Astrocyte of the spinal cord (primary cell): ENCODE results near the gene IGFN1.

Source experiments
- DNase-seq: peaks from one replicate; pipeline ENCODE4 v3.0.0; 2011; ENCODE audit warnings: low read depth, low spot score
- H3K4me3 ChIP-seq: 2 replicates; pipeline ENCODE4 v1.5.1; 2011; ENCODE audit warnings: low read depth, mild to moderate bottlenecking, low read length, moderate library complexity
- CTCF ChIP-seq: IDR thresholded peaks from 2 replicates; pipeline ENCODE4 v1.5.1; 2012; ENCODE audit warnings: low read depth, mild to moderate bottlenecking, low read length, inconsistent platforms
- in situ Hi-C: cut with HindIII; loops from 2 replicates; pipeline ENCODE4 v1.10.0; 2017; ENCODE audit warnings: low sequenced_read_pairs

IGFN1 gene

GRCh38 chr1:201163707-201164106 is 26.9 kb upstream of the IGFN1 start:
- TF ChIP-seq CTCF, result no peak
- in situ Hi-C loops, result no loop called here
- no peak for DNase-seq
- H3K4me3 ChIP-seq, result no peak overlapping the region

GRCh38 chr1:201164645-201165044 is 26.0 kb upstream of the IGFN1 start:
- in situ Hi-C loops, result no loop called here
- DNase-seq, result no peak
- no peak overlapping the region for H3K4me3 ChIP-seq
- no peak for TF ChIP-seq CTCF

- in situ Hi-C loops, result no loop called here
- no peak overlapping the region for H3K4me3 ChIP-seq
- no peak for TF ChIP-seq CTCF
- DNase-seq, result no peak
Measured at GRCh38 chr1:201167041-201167991, 23.3 kb upstream of the IGFN1 start.

GRCh38 chr1:201169203-201169602 is 21.4 kb upstream of the IGFN1 start:
- H3K4me3 ChIP-seq, result no peak overlapping the region

GRCh38 chr1:201169971-201170532 is 20.6 kb upstream of the IGFN1 start:
- in situ Hi-C loops, result no loop called here
- H3K4me3 ChIP-seq, result peak overlapping the region; percentile 52
- no peak for DNase-seq
- TF ChIP-seq CTCF, result no peak

More at GRCh38 chr1:201169203-201169602, 21.4 kb upstream of the IGFN1 start:
- no peak for DNase-seq
- TF ChIP-seq CTCF, result no peak
- in situ Hi-C loops, result no loop called here

- in situ Hi-C loops, result no loop called here
Measured at GRCh38 chr1:201170533-201171062, 20.0 kb upstream of the IGFN1 start.

More at GRCh38 chr1:201170533-201171062, 20.0 kb upstream of the IGFN1 start:
- no peak for TF ChIP-seq CTCF
- peak overlapping the region; percentile 52 for H3K4me3 ChIP-seq
- DNase-seq, result peak; percentile 87
